A673 (cell line): ENCODE data around the gene SYNJ2.

Experiments used
- CTCF ChIP-seq: fragments of 300-800, 200-600 bp; sonication (generic); conservative IDR thresholded peaks from 2 replicates; pipeline ENCODE4 v1.5.1; 2017; ENCODE audit warnings: low read depth, mild to moderate bottlenecking, antibody characterized with exemption, low read length, moderate library complexity, mixed read lengths
- EZH2 ChIP-seq: fragments of 200-600 bp; sonication (generic); IDR thresholded peaks from 2 replicates; pipeline ENCODE4 v1.6.1; 2017; ENCODE audit warnings: borderline replicate concordance, low read depth, mild to moderate bottlenecking, mixed read lengths, antibody characterized with exemption, low read length; ENCODE audit not compliant: poor library complexity, severe bottlenecking

DNA sequence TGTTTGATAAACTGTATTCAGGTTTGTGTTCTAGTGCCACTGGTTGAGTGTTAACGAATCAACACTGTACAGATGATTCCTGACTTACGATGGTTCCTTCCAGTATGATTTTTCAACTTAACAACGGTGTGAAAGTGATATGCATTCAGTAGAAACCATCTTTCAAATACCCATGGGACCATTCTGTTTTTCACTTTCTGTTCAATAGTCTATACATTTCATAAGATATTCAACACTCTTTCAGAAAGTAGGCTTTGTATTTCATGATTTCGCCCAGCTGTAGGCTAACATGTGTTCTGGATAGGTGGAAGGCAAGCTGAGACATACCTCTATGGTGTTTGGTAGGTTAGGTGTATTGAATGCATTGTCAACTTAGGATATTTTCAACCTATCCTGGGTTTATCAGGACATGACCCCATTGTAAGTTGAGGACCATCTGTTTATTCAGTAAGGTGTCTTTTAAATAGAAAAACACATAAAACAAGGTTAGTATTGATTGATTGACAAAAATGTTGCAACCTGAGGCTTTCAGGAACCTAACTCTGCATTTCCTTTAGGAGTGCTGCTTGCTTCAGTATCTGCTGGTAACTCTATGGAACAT lies 32.3 kb downstream of the SYNJ2 start:
- TF ChIP-seq CTCF (no peak), EZH2 (no peak)
